Hepatocyte (in vitro differentiated cells): ENCODE data around the gene ATP9A.

ENCODE experiments used
- EZH2 ChIP-seq: fragments of 200-600 bp; sonication (generic); IDR thresholded peaks from 2 replicates; pipeline ENCODE4 v1.6.1; 2016; ENCODE audit warnings: antibody characterized with exemption, mild to moderate bottlenecking, borderline replicate concordance
- EZH2phosphoT487 ChIP-seq: fragments of 200-600 bp; sonication (generic); IDR thresholded peaks from one replicate; pipeline ENCODE4 v1.6.1; 2018; ENCODE audit warnings: antibody characterized with exemption, mild to moderate bottlenecking, low read depth, moderate library complexity; ENCODE audit not compliant: unreplicated experiment, severe bottlenecking
- TF ChIP-seq, protein P1 (sequence below): fragments of 200-600 bp; sonication (generic); IDR thresholded peaks from 2 replicates; pipeline ENCODE4 v1.5.1; 2016; ENCODE audit warnings: antibody characterized with exemption, mild to moderate bottlenecking; ENCODE audit not compliant: poor library complexity

DNA sequence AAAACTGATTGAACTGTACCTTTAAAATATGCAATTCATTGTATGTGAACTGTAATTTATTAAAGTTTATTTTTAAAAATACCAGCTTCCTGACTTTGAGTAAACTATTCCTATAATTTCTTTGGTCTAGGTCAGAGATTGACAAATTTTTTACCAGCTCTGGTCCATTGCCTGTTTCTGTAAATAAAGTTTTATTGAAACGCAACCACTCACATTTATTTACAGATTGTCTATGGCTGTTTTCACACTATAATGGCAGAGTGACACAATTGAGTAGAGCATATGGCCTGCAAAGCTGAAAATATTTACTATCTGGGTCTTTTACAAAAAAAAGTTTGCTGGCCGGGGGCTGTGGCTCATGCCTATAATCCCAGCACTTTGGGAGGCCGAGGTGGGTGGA, 192.7 kb downstream of the ATP9A start:
- TF ChIP-seq, protein P1, sequence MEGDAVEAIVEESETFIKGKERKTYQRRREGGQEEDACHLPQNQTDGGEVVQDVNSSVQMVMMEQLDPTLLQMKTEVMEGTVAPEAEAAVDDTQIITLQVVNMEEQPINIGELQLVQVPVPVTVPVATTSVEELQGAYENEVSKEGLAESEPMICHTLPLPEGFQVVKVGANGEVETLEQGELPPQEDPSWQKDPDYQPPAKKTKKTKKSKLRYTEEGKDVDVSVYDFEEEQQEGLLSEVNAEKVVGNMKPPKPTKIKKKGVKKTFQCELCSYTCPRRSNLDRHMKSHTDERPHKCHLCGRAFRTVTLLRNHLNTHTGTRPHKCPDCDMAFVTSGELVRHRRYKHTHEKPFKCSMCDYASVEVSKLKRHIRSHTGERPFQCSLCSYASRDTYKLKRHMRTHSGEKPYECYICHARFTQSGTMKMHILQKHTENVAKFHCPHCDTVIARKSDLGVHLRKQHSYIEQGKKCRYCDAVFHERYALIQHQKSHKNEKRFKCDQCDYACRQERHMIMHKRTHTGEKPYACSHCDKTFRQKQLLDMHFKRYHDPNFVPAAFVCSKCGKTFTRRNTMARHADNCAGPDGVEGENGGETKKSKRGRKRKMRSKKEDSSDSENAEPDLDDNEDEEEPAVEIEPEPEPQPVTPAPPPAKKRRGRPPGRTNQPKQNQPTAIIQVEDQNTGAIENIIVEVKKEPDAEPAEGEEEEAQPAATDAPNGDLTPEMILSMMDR, result no peak
- TF ChIP-seq EZH2, result no peak
- no peak for TF ChIP-seq EZH2phosphoT487
